Suprapubic skin (tissue), 4 donors: Measurements from ENCODE around the gene FASTK. TPM values are rescaled to one million over a fixed set of nuclear protein-coding genes. Genes with fewer than 3 reads are reported as not detected.

ENCODE experiments used
- DNase-seq, 2 donors: peaks; one replicate each; pipeline ENCODE4 v3.0.0-alpha.2; 2019; ENCODE audit warnings: low spot score in 2 of 2
- H3K27ac ChIP-seq: fragments of 200-600 bp; sonication (generic); one replicate; pipeline ENCODE4 v1.5.1; 2019
- H3K27me3 ChIP-seq: fragments of 200-600 bp; sonication (generic); one replicate; pipeline ENCODE4 v1.5.1; 2019
- H3K36me3 ChIP-seq: fragments of 200-600 bp; sonication (generic); one replicate; pipeline ENCODE4 v1.5.1; 2019
- H3K4me1 ChIP-seq: fragments of 200-600 bp; sonication (generic); one replicate; pipeline ENCODE4 v1.5.1; 2019
- H3K4me3 ChIP-seq: fragments of 200-600 bp; sonication (generic); one replicate; pipeline ENCODE4 v1.5.1; 2019; ENCODE audit warnings: mild to moderate bottlenecking
- H3K9me3 ChIP-seq: fragments of 200-600 bp; sonication (generic); one replicate; pipeline ENCODE4 v1.5.1; 2019
- CTCF ChIP-seq, 2 donors: fragments of 200-600 bp in 1 of 2; fragments of 450-650 bp in 1 of 2; sonication (generic) in 1 of 2; IDR thresholded peaks; one replicate each; pipeline ENCODE4 v1.5.1; 2016 to 2019; ENCODE audit warnings: antibody characterized with exemption in 2 of 2, mild to moderate bottlenecking in 1 of 2, moderate library complexity in 1 of 2
- EP300 ChIP-seq: sonication (generic); formaldehyde crosslinking; IDR thresholded peaks from one replicate; pipeline ENCODE4 v1.6.1; 2017; ENCODE audit warnings: antibody characterized with exemption
- POLR2A ChIP-seq, 2 donors: fragments of 450-650 bp; IDR thresholded peaks; one replicate each; pipeline ENCODE4 v1.6.1; 2017; ENCODE audit warnings: antibody characterized with exemption in 2 of 2, mild to moderate bottlenecking in 2 of 2, moderate library complexity in 2 of 2
- POLR2AphosphoS5 ChIP-seq, 3 donors: sonication (generic); formaldehyde crosslinking; IDR thresholded peaks; one replicate each; pipeline ENCODE4 v1.6.1; 2017; ENCODE audit warnings: antibody characterized with exemption in 3 of 3
- WGBS: methylation state at CpG from one replicate; pipeline ENCODE4 v1.1.5; 2018; 5-methylcytosine and 5-hydroxymethylcytosine counted together
- total RNA-seq, 4 donors: library from RNA; depleted of rRNA; stranded (reverse); fragments of >200 nt; gene quantifications; one replicate each; pipeline ENCODE4 v1.1.0, GENCODE V29; 2016

Gene FASTK
- total RNA-seq, 4 donors from 2014 or later = 76.8 to 102 (median 90.9) TPM

GRCh38 chr7:151091988-151092387 lies 11.4 kb upstream of the FASTK start:
- WGBS = 92% methylated on average over 14 of the region's 14 CpGs
- no peak for DNase-seq
- no peaks in the 10 kb centered on the region for H3K27me3 ChIP-seq
- TF ChIP-seq EP300 = no peak
- no peak for TF ChIP-seq POLR2AphosphoS5 (IDR thresholded peaks at IDR 0.05)
- no peak for TF ChIP-seq POLR2A (IDR thresholded peaks at IDR 0.05)
- TF ChIP-seq CTCF (IDR thresholded peaks at IDR 0.05) = no peak
- peaks cover 52% of the 10 kb centered on the region for H3K4me1 ChIP-seq
- no peak overlapping the region for H3K27ac ChIP-seq
- no peak overlapping the region for H3K4me3 ChIP-seq
- H3K9me3 ChIP-seq = no peaks in the 10 kb centered on the region
- no peaks in the 10 kb centered on the region for H3K36me3 ChIP-seq

GRCh38 chr7:151091431-151091830 lies 10.8 kb upstream of the FASTK start:
- DNase-seq = no peak
- Histone ChIP-seq H3K4me3 (no peak overlapping the region), H3K27me3 (no peaks in the 10 kb centered on the region), H3K4me1 (peaks cover 52% of the 10 kb centered on the region), H3K9me3 (no peaks in the 10 kb centered on the region), H3K36me3 (no peaks in the 10 kb centered on the region), H3K27ac (no peak overlapping the region)
- 67% methylated on average over 5 of the region's 6 CpGs for WGBS
- TF ChIP-seq POLR2A (IDR thresholded peaks at IDR 0.05) (no peak), EP300 (no peak), CTCF (IDR thresholded peaks at IDR 0.05) (peak in 1 of 2 donors; percentile 56), POLR2AphosphoS5 (IDR thresholded peaks at IDR 0.05) (no peak)

GRCh38 chr7:151091003-151091402 lies 10.4 kb upstream of the FASTK start:
- 83% methylated on average over 6 of the region's 7 CpGs for WGBS
- no peaks in the 10 kb centered on the region for H3K9me3 ChIP-seq
- H3K4me1 ChIP-seq = peaks cover 53% of the 10 kb centered on the region
- H3K27me3 ChIP-seq = no peaks in the 10 kb centered on the region
- DNase-seq = peak in 1 of 2 donors; percentile 59
- no peaks in the 10 kb centered on the region for H3K36me3 ChIP-seq
- H3K27ac ChIP-seq = no peak overlapping the region
- no peak overlapping the region for H3K4me3 ChIP-seq
- no peak for TF ChIP-seq POLR2AphosphoS5 (IDR thresholded peaks at IDR 0.05)
- no peak for TF ChIP-seq EP300
- no peak for TF ChIP-seq POLR2A (IDR thresholded peaks at IDR 0.05)
- no peak for TF ChIP-seq CTCF (IDR thresholded peaks at IDR 0.05)

- TF ChIP-seq EP300 = no peak
- no peak for TF ChIP-seq POLR2A (IDR thresholded peaks at IDR 0.05)
- no peak for TF ChIP-seq POLR2AphosphoS5 (IDR thresholded peaks at IDR 0.05)
- no peak for TF ChIP-seq CTCF (IDR thresholded peaks at IDR 0.05)
- Histone ChIP-seq H3K27me3 (no peaks in the 10 kb centered on the region), H3K9me3 (no peaks in the 10 kb centered on the region), H3K36me3 (no peaks in the 10 kb centered on the region), H3K4me3 (peak overlapping the region; percentile 62), H3K27ac (peak overlapping the region; percentile 88), H3K4me1 (peaks cover 60% of the 10 kb centered on the region)
- DNase-seq = peak in 1 of 2 donors; percentile 72
- WGBS = 74% methylated on average over 21 of the region's 22 CpGs
Observed at GRCh38 chr7:151089893-151090730, 9.5 kb upstream of the FASTK start.

GRCh38 chr7:151088856-151089699 lies 8.5 kb upstream of the FASTK start:
- H3K9me3 ChIP-seq = no peaks in the 10 kb centered on the region
- DNase-seq = peak; percentile 92 to 93
- 13% methylated on average over 27 of the region's 30 CpGs for WGBS
- no peak for TF ChIP-seq POLR2A (IDR thresholded peaks at IDR 0.05)
- peak in 2 of 3 donors; percentile 23 to 29 for TF ChIP-seq POLR2AphosphoS5 (IDR thresholded peaks at IDR 0.05)
- no peaks in the 10 kb centered on the region for H3K36me3 ChIP-seq
- H3K4me1 ChIP-seq = peaks cover 59% of the 10 kb centered on the region
- peak overlapping the region; percentile 62 for H3K4me3 ChIP-seq
- H3K27me3 ChIP-seq = no peaks in the 10 kb centered on the region
- H3K27ac ChIP-seq = peak overlapping the region; percentile 88
